Caco-2 (cell line): Measurements from ENCODE around the gene SLC6A17. TPM values are rescaled to one million over a fixed set of nuclear protein-coding genes. Genes with fewer than 3 reads are reported as not detected.

Experiments
- BruUV-seq: library from RNA; stranded (reverse); fragments of 400-500 nt; replicated peaks from 2 replicates; lab custom pipeline; 2021; lab: Mats Ljungman, UMichigan
- CTCF ChIA-PET: fragments of 300-600 bp; sonication (Branson Sonifier 250); formaldehyde crosslinking; loops from one replicate; lab custom pipeline; 2022; ENCODE audit warnings: antibody characterized with exemption; lab: Charles Lee
- POLR2A ChIA-PET: fragments of 300-600 bp; sonication (Branson Sonifier 250); formaldehyde crosslinking; loops from one replicate; lab custom pipeline; 2022; ENCODE audit warnings: antibody characterized with exemption; lab: Charles Lee
- DNase-seq, 2 experiments: peaks; one replicate each; pipeline versions ENCODE4 v3.0.0 to v3.0.0-alpha.2; 2020 to 2022
- H3K27me3 ChIP-seq: replicated peaks from 2 replicates; pipeline ENCODE4 v1.6.0; 2011; ENCODE audit warnings: low read length; ENCODE audit not compliant: control insufficient read depth, insufficient read depth
- H3K36me3 ChIP-seq: 2 replicates; pipeline ENCODE4 v1.5.1; 2011; ENCODE audit warnings: low read length; ENCODE audit not compliant: control insufficient read depth, insufficient read depth
- H3K4me1 ChIP-seq: fragments of 250-450 bp; sonication (Bioruptor Pico); 2 replicates; pipeline ENCODE4 v1.5.1; 2020; ENCODE audit warnings: mild to moderate bottlenecking
- H3K4me3 ChIP-seq: 2 replicates; pipeline ENCODE4 v1.5.1; 2011; ENCODE audit warnings: low read depth, mild to moderate bottlenecking, control low read depth, low read length
- H3K9me3 ChIP-seq: fragments of 250-450 bp; sonication (Bioruptor Pico); 2 replicates; pipeline ENCODE4 v1.5.1; 2020; ENCODE audit warnings: mild to moderate bottlenecking, moderate library complexity
- H3K27ac Mint-ChIP-seq: one replicate; pipeline ENCODE4 v1.8.0; 2022; ENCODE audit warnings: mixed read lengths; ENCODE audit not compliant: unreplicated experiment
- H3K27me3 Mint-ChIP-seq: one replicate; pipeline ENCODE4 v1.8.0; 2022; ENCODE audit warnings: mixed read lengths; ENCODE audit not compliant: insufficient read depth, unreplicated experiment
- H3K36me3 Mint-ChIP-seq: one replicate; pipeline ENCODE4 v1.8.0; 2022; ENCODE audit warnings: mild to moderate bottlenecking, mixed read lengths; ENCODE audit not compliant: insufficient read depth, unreplicated experiment
- H3K4me1 Mint-ChIP-seq: one replicate; pipeline ENCODE4 v1.8.0; 2022; ENCODE audit warnings: low read depth, mixed read lengths; ENCODE audit not compliant: unreplicated experiment
- H3K4me3 Mint-ChIP-seq: one replicate; pipeline ENCODE4 v1.8.0; 2022; ENCODE audit warnings: mild to moderate bottlenecking, moderate library complexity, mixed read lengths; ENCODE audit not compliant: unreplicated experiment
- H3K9me3 Mint-ChIP-seq: one replicate; pipeline ENCODE4 v1.8.0; 2022; ENCODE audit warnings: mixed read lengths; ENCODE audit not compliant: unreplicated experiment
- CTCF ChIP-seq, 2 experiments: fragments of 200-600 bp in 1 of 2; IDR thresholded peaks; 1 replicate in 1 of 2; 2 replicates in 1 of 2; pipeline versions ENCODE4 v1.5.1 to v1.8.0; 2011 to 2022; ENCODE audit warnings: antibody characterized with exemption in 1 of 2, control low read depth in 1 of 2, inconsistent platforms in 1 of 2, low read depth in 1 of 2, low read length in 1 of 2, mild to moderate bottlenecking in 1 of 2, moderate library complexity in 1 of 2; ENCODE audit not compliant: insufficient read depth in 1 of 2, severe bottlenecking in 1 of 2, unreplicated experiment in 1 of 2
- intact Hi-C: fragments of 100-400 bp; cut with micrococcal nuclease; formaldehyde crosslinking; loops from one replicate; pipeline ENCODE4 v1.10.0; 2022; ENCODE audit not compliant: unreplicated experiment
- total RNA-seq: library from RNA; stranded (reverse); gene quantifications from 2 replicates; pipeline ENCODE4 v1.2.3, GENCODE V29; 2022

SLC6A17 gene
- total RNA-seq, 1 experiment from 2014 or later: not detected

GRCh38 chr1:110186558-110186957, 36.3 kb downstream of the SLC6A17 start:
- ChIA-PET POLR2A (no interaction called here), CTCF (no interaction called here)
- Histone ChIP-seq H3K9me3 (no peaks in the 10 kb centered on the region), H3K27me3 (peaks cover 1% of the 10 kb centered on the region; the same call in 1 of the 2 replicates), H3K4me3 (no peak overlapping the region), H3K36me3 (no peaks in the 10 kb centered on the region), H3K4me1 (no peaks in the 10 kb centered on the region)
- intact Hi-C loops: no loop called here
- no peak for DNase-seq
- Mint-ChIP-seq H3K36me3 (no peaks in the 10 kb centered on the region), H3K4me3 (no peak overlapping the region), H3K4me1 (peaks cover 7% of the 10 kb centered on the region), H3K27ac (no peak overlapping the region), H3K9me3 (no peaks in the 10 kb centered on the region), H3K27me3 (peaks cover 20% of the 10 kb centered on the region)
- no peak for TF ChIP-seq CTCF (IDR thresholded peaks at IDR 0.05; ENCODE audit: insufficient read depth in 1 of 2, low read depth in 1 of 2, low read length in 1 of 2, severe bottlenecking in 1 of 2, unreplicated experiment in 1 of 2)
- BruUV-seq: no TSS peak

- intact Hi-C loops: no loop called here
- BruUV-seq: no TSS peak
- ChIA-PET POLR2A (no interaction called here), CTCF (no interaction called here)
- H3K27me3 Mint-ChIP-seq: peaks cover 20% of the 10 kb centered on the region
- H3K36me3 Mint-ChIP-seq: no peaks in the 10 kb centered on the region
- no peaks in the 10 kb centered on the region for H3K36me3 ChIP-seq
- no peak overlapping the region for H3K4me3 Mint-ChIP-seq
- TF ChIP-seq CTCF (IDR thresholded peaks at IDR 0.05; ENCODE audit: insufficient read depth in 1 of 2, low read depth in 1 of 2, low read length in 1 of 2, severe bottlenecking in 1 of 2, unreplicated experiment in 1 of 2): no peak
- no peaks in the 10 kb centered on the region for H3K9me3 ChIP-seq
- no peaks in the 10 kb centered on the region for H3K9me3 Mint-ChIP-seq
- no peak for DNase-seq
- no peak overlapping the region for H3K27ac Mint-ChIP-seq
- H3K27me3 ChIP-seq: peaks cover 1% of the 10 kb centered on the region; the same call in 1 of the 2 replicates
- no peak overlapping the region for H3K4me3 ChIP-seq
- H3K4me1 ChIP-seq: no peaks in the 10 kb centered on the region
- peaks cover 7% of the 10 kb centered on the region for H3K4me1 Mint-ChIP-seq
Measured at GRCh38 chr1:110187139-110187890, 37.0 kb downstream of the SLC6A17 start.

- ChIA-PET POLR2A (no interaction called here), CTCF (no interaction called here)
Measured at GRCh38 chr1:110188035-110188618, 37.8 kb downstream of the SLC6A17 start.

More at GRCh38 chr1:110188035-110188618, 37.8 kb downstream of the SLC6A17 start:
- H3K4me3 ChIP-seq: no peak overlapping the region
- no peaks in the 10 kb centered on the region for H3K9me3 ChIP-seq
- H3K4me3 Mint-ChIP-seq: no peak overlapping the region
- no peak overlapping the region for H3K27ac Mint-ChIP-seq
- H3K27me3 Mint-ChIP-seq: peaks cover 20% of the 10 kb centered on the region
- TF ChIP-seq CTCF (IDR thresholded peaks at IDR 0.05; ENCODE audit: insufficient read depth in 1 of 2, low read depth in 1 of 2, low read length in 1 of 2, severe bottlenecking in 1 of 2, unreplicated experiment in 1 of 2): no peak
- H3K4me1 ChIP-seq: no peaks in the 10 kb centered on the region
- BruUV-seq: no TSS peak
- H3K36me3 ChIP-seq: no peaks in the 10 kb centered on the region
- H3K36me3 Mint-ChIP-seq: no peaks in the 10 kb centered on the region
- H3K9me3 Mint-ChIP-seq: no peaks in the 10 kb centered on the region
- intact Hi-C loops: no loop called here
- peaks cover 1% of the 10 kb centered on the region; the same call in 1 of the 2 replicates for H3K27me3 ChIP-seq
- DNase-seq: no peak
- peaks cover 7% of the 10 kb centered on the region for H3K4me1 Mint-ChIP-seq
